B cell (primary cell): ENCODE data around the gene HMX2. TPM values are rescaled to one million over a fixed set of nuclear protein-coding genes. Genes with fewer than 3 reads are reported as not detected.

ENCODE experiments used
- ATAC-seq: fragments of 200-7000 bp; cut with Tn5 transposase; one replicate; pipeline ENCODE4 v1.10.0; 2021; ENCODE audit warnings: low read depth, mild to moderate bottlenecking, moderate number of reproducible peaks, moderate library complexity
- CTCF ChIA-PET: fragments of 350-600 bp; sonication (Branson Sonifier 250); formaldehyde crosslinking; loops from one replicate; lab custom pipeline; 2021; ENCODE audit warnings: antibody characterized with exemption, inconsistent platforms; lab: Charles Lee
- POLR2A ChIA-PET: fragments of 350-600 bp; sonication (Branson Sonifier 250); formaldehyde crosslinking; loops from one replicate; lab custom pipeline; 2021; ENCODE audit warnings: antibody characterized with exemption; lab: Charles Lee
- DNase-seq: peaks from one replicate; pipeline ENCODE4 v3.0.0; 2013
- H2AFZ ChIP-seq: 2 replicates; pipeline ENCODE4 v1.6.1; 2012; ENCODE audit warnings: mild to moderate bottlenecking, low read depth, low read length; ENCODE audit not compliant: insufficient read depth, poor library complexity, severe bottlenecking
- H3K27ac ChIP-seq, 2 donors: 1 replicate in 1 of 2; 2 replicates in 1 of 2; pipeline ENCODE4 v1.5.1; 2012 to 2013; ENCODE audit warnings: low read length in 2 of 2, mild to moderate bottlenecking in 2 of 2, moderate library complexity in 1 of 2
- H3K27me3 ChIP-seq, 4 experiments: fragments of 200-600 bp in 1 of 4; sonication (generic) in 1 of 4; replicated peaks in 1 of 4; 1 replicate in 2 of 4; 2 replicates in 2 of 4; pipeline versions ENCODE4 v1.6.1 to v1.7.0; 2013 to 2016; ENCODE audit warnings: low read length in 3 of 4, mild to moderate bottlenecking in 2 of 4, mixed read lengths in 1 of 4, moderate library complexity in 1 of 4; ENCODE audit not compliant: insufficient read depth in 4 of 4, control insufficient read depth in 3 of 4; ENCODE audit errors: control extremely low read depth in 1 of 4
- H3K36me3 ChIP-seq, 2 experiments: replicated peaks in 1 of 2; 1 replicate in 1 of 2; 2 replicates in 1 of 2; pipeline versions ENCODE4 v1.6.1 to v1.7.1; 2013; ENCODE audit warnings: low read length in 1 of 2; ENCODE audit not compliant: insufficient read depth in 2 of 2, control insufficient read depth in 1 of 2; ENCODE audit errors: control extremely low read depth in 1 of 2, extremely low read depth in 1 of 2
- H3K4me1 ChIP-seq, 2 donors: fragments of 200-600 bp in 1 of 2; sonication (generic) in 1 of 2; 1 replicate in 1 of 2; 2 replicates in 1 of 2; pipeline versions ENCODE4 v1.5.1 to v1.6.1; 2013 to 2017; ENCODE audit warnings: low read length in 2 of 2; ENCODE audit not compliant: control insufficient read depth in 2 of 2, insufficient read depth in 2 of 2
- H3K4me2 ChIP-seq: replicated peaks from 2 replicates; pipeline ENCODE3; 2012; ENCODE audit warnings: mild to moderate bottlenecking, low read depth, low read length; ENCODE audit not compliant: poor library complexity, severe bottlenecking
- H3K4me3 ChIP-seq, 5 experiments: fragments of 200-600 bp in 1 of 5; sonication (generic) in 1 of 5; 1 replicate in 3 of 5; 2 replicates in 2 of 5; pipeline versions ENCODE4 v1.5.1 to v1.7.0; 2011 to 2016; ENCODE audit warnings: low read length in 4 of 5, mild to moderate bottlenecking in 4 of 5, low read depth in 2 of 5, control low read depth in 1 of 5, moderate library complexity in 1 of 5; ENCODE audit not compliant: insufficient read depth in 1 of 5; ENCODE audit errors: control extremely low read depth in 1 of 5, extremely low read depth in 1 of 5
- H3K79me2 ChIP-seq: fragments of 200-600 bp; sonication (generic); one replicate; pipeline ENCODE4 v1.6.0; 2016; ENCODE audit warnings: low read length; ENCODE audit not compliant: control insufficient read depth, insufficient read depth
- H3K9ac ChIP-seq: fragments of 200-600 bp; sonication (generic); 2 replicates; pipeline ENCODE4 v1.6.1; 2017; ENCODE audit warnings: mild to moderate bottlenecking, low read length, moderate library complexity
- H3K9me3 ChIP-seq, 3 donors: one replicate each; pipeline versions ENCODE4 v1.6.1 to v1.7.1; 2013; ENCODE audit warnings: low read length in 2 of 3; ENCODE audit not compliant: control insufficient read depth in 2 of 3, insufficient read depth in 1 of 3; ENCODE audit errors: control extremely low read depth in 1 of 3
- H4K20me1 ChIP-seq: 2 replicates; pipeline ENCODE4 v1.6.0; 2012; ENCODE audit warnings: mild to moderate bottlenecking, low read length; ENCODE audit not compliant: insufficient read depth, control insufficient read depth, poor library complexity, severe bottlenecking
- H3K27ac Mint-ChIP-seq: one replicate; pipeline ENCODE4 v1.8.0; 2021; ENCODE audit warnings: mixed read lengths
- H3K27me3 Mint-ChIP-seq: one replicate; pipeline ENCODE4 v1.8.0; 2021; ENCODE audit warnings: mixed read lengths
- H3K4me1 Mint-ChIP-seq: one replicate; pipeline ENCODE4 v1.8.0; 2021; ENCODE audit warnings: mixed read lengths
- H3K4me3 Mint-ChIP-seq: one replicate; pipeline ENCODE4 v1.8.0; 2021; ENCODE audit warnings: mixed read lengths
- H3K9me3 Mint-ChIP-seq: one replicate; pipeline ENCODE4 v1.8.0; 2022; ENCODE audit warnings: mixed read lengths; ENCODE audit not compliant: insufficient read depth
- EZH2 ChIP-seq: IDR thresholded peaks from 2 replicates; pipeline ENCODE4 v1.6.1; 2012; ENCODE audit warnings: borderline replicate concordance, low read depth, mild to moderate bottlenecking, moderate library complexity, low read length; ENCODE audit not compliant: insufficient read depth, poor library complexity, severe bottlenecking
- WGBS: methylation state at CpG from one replicate; pipeline ENCODE4 v1.1.5; 2013; ENCODE audit warnings: missing lambda C conversion rate; ENCODE audit not compliant: insufficient coverage; 5-methylcytosine and 5-hydroxymethylcytosine counted together
- intact Hi-C: fragments of 100-400 bp; cut with micrococcal nuclease; formaldehyde crosslinking; loops from one replicate; pipeline ENCODE4 v1.10.0; 2022
- polyA plus RNA-seq: library from polyadenylated mRNA; depleted of rRNA; stranded (reverse); fragments of >200 nt; gene quantifications from 2 replicates; pipeline ENCODE4 v1.2.3, GENCODE V29; 2012
- total RNA-seq, 2 donors: library from RNA; stranded (reverse); fragments of 120-200 nt in 1 of 2; gene quantifications; 1 replicate in 1 of 2; 2 replicates in 1 of 2; pipeline versions ENCODE4 v1.2.3 to v1.2.4, GENCODE V29; 2013 to 2022
- TF ChIP-seq, protein P1 (sequence below): fragments of 200-600 bp; IDR thresholded peaks from one replicate; pipeline ENCODE4 v1.8.0; 2022; ENCODE audit warnings: antibody characterized with exemption, mild to moderate bottlenecking

The HMX2 gene
- total and polyA plus RNA-seq, 2 donors (not counting 1 experiment from before 2014, with no cell fraction given), result not detected

- H3K9me3 ChIP-seq, result peaks cover 10 to 20% (median 13%) of the 10 kb centered on the region in 3 donors
- no peaks in the 10 kb centered on the region for H3K4me1 ChIP-seq
- H3K79me2 ChIP-seq, result no peaks in the 10 kb centered on the region
- H3K36me3 ChIP-seq, result peaks cover 13 to 22% of the 10 kb centered on the region in 2 experiments
- no peak overlapping the region for H3K4me2 ChIP-seq
- no peaks in the 10 kb centered on the region for H4K20me1 ChIP-seq
- Mint-ChIP-seq H3K4me1 (no peaks in the 10 kb centered on the region), H3K27me3 (no peaks in the 10 kb centered on the region), H3K4me3 (no peak overlapping the region), H3K9me3 (peaks cover 16% of the 10 kb centered on the region), H3K27ac (no peak overlapping the region)
- no peak overlapping the region for H3K4me3 ChIP-seq
- TF ChIP-seq, protein P1, sequence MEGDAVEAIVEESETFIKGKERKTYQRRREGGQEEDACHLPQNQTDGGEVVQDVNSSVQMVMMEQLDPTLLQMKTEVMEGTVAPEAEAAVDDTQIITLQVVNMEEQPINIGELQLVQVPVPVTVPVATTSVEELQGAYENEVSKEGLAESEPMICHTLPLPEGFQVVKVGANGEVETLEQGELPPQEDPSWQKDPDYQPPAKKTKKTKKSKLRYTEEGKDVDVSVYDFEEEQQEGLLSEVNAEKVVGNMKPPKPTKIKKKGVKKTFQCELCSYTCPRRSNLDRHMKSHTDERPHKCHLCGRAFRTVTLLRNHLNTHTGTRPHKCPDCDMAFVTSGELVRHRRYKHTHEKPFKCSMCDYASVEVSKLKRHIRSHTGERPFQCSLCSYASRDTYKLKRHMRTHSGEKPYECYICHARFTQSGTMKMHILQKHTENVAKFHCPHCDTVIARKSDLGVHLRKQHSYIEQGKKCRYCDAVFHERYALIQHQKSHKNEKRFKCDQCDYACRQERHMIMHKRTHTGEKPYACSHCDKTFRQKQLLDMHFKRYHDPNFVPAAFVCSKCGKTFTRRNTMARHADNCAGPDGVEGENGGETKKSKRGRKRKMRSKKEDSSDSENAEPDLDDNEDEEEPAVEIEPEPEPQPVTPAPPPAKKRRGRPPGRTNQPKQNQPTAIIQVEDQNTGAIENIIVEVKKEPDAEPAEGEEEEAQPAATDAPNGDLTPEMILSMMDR, result no peak
- no peak for TF ChIP-seq EZH2
- no peak overlapping the region for H2AFZ ChIP-seq
- H3K9ac ChIP-seq, result no peak overlapping the region
- intact Hi-C loops, result no loop called here
- H3K27ac ChIP-seq, result no peak overlapping the region
- WGBS, result 100% methylated on average over 2 of the region's 5 CpGs
- CTCF ChIA-PET, result no interaction called here
- DNase-seq, result no peak
- ATAC-seq, result no peak
- H3K27me3 ChIP-seq, result no peaks in the 10 kb centered on the region
- POLR2A ChIA-PET, result no interaction called here
Observed at GRCh38 chr10:123187781-123188180, 39.8 kb downstream of the HMX2 start.

DNA sequence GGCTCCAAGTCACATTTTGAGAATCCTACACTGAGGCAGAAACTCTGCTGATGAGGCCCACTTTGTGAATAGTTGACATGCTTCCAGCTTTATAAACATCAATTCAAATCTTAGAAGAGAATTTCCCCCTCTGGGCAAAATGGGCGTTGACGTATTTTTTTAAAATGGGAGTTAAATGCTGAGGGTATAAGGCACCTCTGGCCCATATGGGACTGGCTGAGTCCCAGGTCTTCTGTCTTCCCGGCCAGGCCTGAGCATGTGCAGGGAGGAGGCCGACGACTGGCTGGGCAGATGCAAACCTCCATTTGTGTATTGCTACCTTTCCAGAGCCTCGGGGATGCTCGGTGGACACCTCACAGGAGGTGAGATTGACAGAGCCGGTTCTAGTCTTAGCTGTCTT, 44.0 kb downstream of the HMX2 start:
- H3K4me1 ChIP-seq, result no peaks in the 10 kb centered on the region
- H4K20me1 ChIP-seq, result no peaks in the 10 kb centered on the region
- H3K36me3 ChIP-seq, result peaks cover under 1 to 12% of the 10 kb centered on the region in 2 experiments
- DNase-seq, result no peak
- no peaks in the 10 kb centered on the region for H3K9me3 ChIP-seq
- H3K9ac ChIP-seq, result no peak overlapping the region
- no peak overlapping the region for H3K4me3 ChIP-seq
- Mint-ChIP-seq H3K27ac (no peak overlapping the region), H3K4me1 (no peaks in the 10 kb centered on the region), H3K27me3 (no peaks in the 10 kb centered on the region), H3K9me3 (no peaks in the 10 kb centered on the region), H3K4me3 (no peak overlapping the region)
- H3K79me2 ChIP-seq, result no peaks in the 10 kb centered on the region
- ChIA-PET POLR2A (no interaction called here), CTCF (no interaction called here)
- TF ChIP-seq, protein P1, result no peak
- no peak for TF ChIP-seq EZH2
- no peak overlapping the region for H3K27ac ChIP-seq
- no peak for ATAC-seq
- intact Hi-C loops, result no loop called here
- whole genome bisulfite sequencing, result 96% methylated on average over 8 of the region's 8 CpGs
- no peaks in the 10 kb centered on the region for H3K27me3 ChIP-seq
- H3K4me2 ChIP-seq, result no peak overlapping the region
- no peak overlapping the region for H2AFZ ChIP-seq
